Measurements from ENCODE around the gene ABLIM3. TPM values are rescaled to one million over a fixed set of nuclear protein-coding genes. Genes with fewer than 3 reads are reported as not detected.
A peak's percentile ranks its signal among the peaks of the same experiment; 100 is the strongest.

Gene ABLIM3
- total RNA-seq, 1 donor from 2014 or later, result not detected

DNA sequence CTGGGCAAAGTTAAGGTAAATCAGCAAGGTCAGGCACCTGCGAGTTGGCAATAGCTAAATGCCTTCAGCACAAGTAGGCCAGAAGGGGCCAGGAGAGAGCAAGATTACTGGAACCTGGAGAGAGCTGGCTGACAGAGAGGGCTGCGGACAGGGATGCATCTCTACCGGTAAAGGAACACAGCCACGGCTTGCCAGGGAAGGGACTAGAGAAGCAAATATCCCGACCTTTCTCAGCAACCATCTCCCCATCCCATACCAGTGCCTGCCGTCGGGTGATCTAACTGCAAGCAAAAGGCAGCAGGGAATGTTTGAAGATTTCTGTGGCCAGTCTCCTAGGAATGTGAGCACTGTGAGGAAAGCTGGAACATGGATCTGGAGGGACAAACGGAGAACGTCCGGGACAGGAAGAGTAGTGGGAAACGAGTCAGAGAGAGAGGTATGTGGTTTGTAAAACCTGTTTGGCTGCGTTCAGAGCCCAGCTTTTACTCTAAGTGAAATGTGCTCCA lies 15.9 kb upstream of the ABLIM3 start:
- Mint-ChIP-seq H3K4me1 (no peaks in the 10 kb centered on the region), H3K27me3 (peaks cover 15% of the 10 kb centered on the region), H3K27ac (no peak overlapping the region), H3K9me3 (no peaks in the 10 kb centered on the region), H3K4me3 (no peak overlapping the region), H3K36me3 (ENCODE audit: low read depth) (no peaks in the 10 kb centered on the region)
- no peak for DNase-seq
- intact Hi-C loops (cut with micrococcal nuclease), result no loop called here

GRCh38 chr5:149126906-149127305 lies 14.4 kb upstream of the ABLIM3 start:
- no peaks in the 10 kb centered on the region for H3K4me1 Mint-ChIP-seq
- no peak for DNase-seq
- no peak overlapping the region for H3K4me3 Mint-ChIP-seq
- H3K27me3 Mint-ChIP-seq, result peaks cover 13% of the 10 kb centered on the region
- no peak overlapping the region for H3K27ac Mint-ChIP-seq
- no peaks in the 10 kb centered on the region for H3K9me3 Mint-ChIP-seq
- H3K36me3 Mint-ChIP-seq (ENCODE audit: low read depth), result no peaks in the 10 kb centered on the region
- intact Hi-C loops (cut with micrococcal nuclease), result no loop called here

GRCh38 chr5:149127394-149127955 lies 13.8 kb upstream of the ABLIM3 start:
- H3K36me3 Mint-ChIP-seq (ENCODE audit: low read depth), result no peaks in the 10 kb centered on the region
- DNase-seq, result no peak
- H3K9me3 Mint-ChIP-seq, result no peaks in the 10 kb centered on the region
- H3K4me1 Mint-ChIP-seq, result no peaks in the 10 kb centered on the region
- intact Hi-C loops (cut with micrococcal nuclease), result no loop called here
- no peak overlapping the region for H3K27ac Mint-ChIP-seq
- peaks cover 13% of the 10 kb centered on the region for H3K27me3 Mint-ChIP-seq
- H3K4me3 Mint-ChIP-seq, result no peak overlapping the region

- Mint-ChIP-seq H3K4me3 (no peak overlapping the region), H3K27ac (no peak overlapping the region), H3K4me1 (no peaks in the 10 kb centered on the region), H3K27me3 (peaks cover 15% of the 10 kb centered on the region), H3K9me3 (no peaks in the 10 kb centered on the region), H3K36me3 (ENCODE audit: low read depth) (no peaks in the 10 kb centered on the region)
- peak; percentile 60 for DNase-seq
- intact Hi-C loops (cut with micrococcal nuclease), result no loop called here
Measured at GRCh38 chr5:149128023-149128875, 13.0 kb upstream of the ABLIM3 start.

DNA sequence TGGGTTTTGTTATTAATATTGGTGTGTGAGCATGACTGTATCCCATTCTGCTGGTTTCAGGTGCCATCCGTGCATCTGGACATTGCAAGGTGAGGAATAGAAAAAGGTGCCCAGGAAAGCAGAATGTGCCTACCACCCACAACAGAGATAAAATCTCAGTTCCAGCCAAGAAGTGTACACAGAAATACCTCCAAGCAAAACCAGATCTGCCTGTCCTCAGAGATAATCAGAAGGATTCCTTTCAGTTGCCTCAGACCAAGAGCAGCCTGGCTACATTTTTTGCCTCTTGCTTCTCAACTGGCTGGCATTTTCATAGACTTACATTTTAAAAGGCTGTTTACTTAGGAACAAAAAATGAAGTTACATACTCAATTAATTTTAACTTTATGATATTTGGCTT lies 12.1 kb upstream of the ABLIM3 start:
- Mint-ChIP-seq H3K9me3 (no peaks in the 10 kb centered on the region), H3K27me3 (peaks cover 16% of the 10 kb centered on the region), H3K36me3 (ENCODE audit: low read depth) (no peaks in the 10 kb centered on the region), H3K4me1 (no peaks in the 10 kb centered on the region), H3K4me3 (no peak overlapping the region), H3K27ac (no peak overlapping the region)
- intact Hi-C loops (cut with micrococcal nuclease), result no loop called here
- no peak for DNase-seq

DNA sequence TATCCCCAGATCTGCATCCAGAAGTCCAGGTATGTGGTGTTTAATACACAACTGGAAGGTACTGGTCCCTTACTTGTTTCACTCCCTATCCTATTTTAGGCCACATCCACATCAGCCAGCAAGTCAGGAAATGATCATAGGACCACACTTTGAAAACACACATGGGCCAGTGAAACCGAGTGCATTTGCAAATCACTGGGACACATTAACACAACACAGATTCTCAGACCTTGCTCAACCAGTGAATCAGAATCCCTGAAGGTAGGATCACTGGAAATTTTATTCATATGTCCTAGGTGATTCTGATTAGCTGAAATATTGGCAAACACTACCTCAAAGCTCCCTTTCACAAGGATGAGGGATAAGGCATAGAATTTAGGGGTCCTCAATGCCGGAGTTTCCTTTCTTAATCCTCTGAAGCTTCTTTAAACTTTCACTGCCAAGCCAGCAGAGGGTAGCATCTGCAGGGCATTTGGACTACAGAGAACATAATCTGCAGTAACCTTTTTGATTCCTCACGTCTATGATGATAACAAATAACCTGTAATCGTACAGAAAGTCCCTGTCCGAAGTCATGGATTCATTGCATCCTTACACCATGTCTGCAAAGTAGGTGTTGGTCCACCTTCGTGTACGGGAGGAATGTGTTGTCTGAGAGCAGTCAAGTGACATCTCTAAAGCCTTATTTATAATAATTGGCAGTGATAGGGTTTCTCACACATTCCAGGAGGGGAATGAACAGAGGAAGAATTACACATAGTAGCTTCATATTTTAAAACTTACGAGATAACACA lies 11.0 kb upstream of the ABLIM3 start:
- peaks cover 16% of the 10 kb centered on the region for H3K27me3 Mint-ChIP-seq
- no peaks in the 10 kb centered on the region for H3K36me3 Mint-ChIP-seq (ENCODE audit: low read depth)
- intact Hi-C loops (cut with micrococcal nuclease), result no loop called here
- H3K4me3 Mint-ChIP-seq, result no peak overlapping the region
- H3K9me3 Mint-ChIP-seq, result no peaks in the 10 kb centered on the region
- no peak overlapping the region for H3K27ac Mint-ChIP-seq
- DNase-seq, result no peak
- no peaks in the 10 kb centered on the region for H3K4me1 Mint-ChIP-seq

DNA sequence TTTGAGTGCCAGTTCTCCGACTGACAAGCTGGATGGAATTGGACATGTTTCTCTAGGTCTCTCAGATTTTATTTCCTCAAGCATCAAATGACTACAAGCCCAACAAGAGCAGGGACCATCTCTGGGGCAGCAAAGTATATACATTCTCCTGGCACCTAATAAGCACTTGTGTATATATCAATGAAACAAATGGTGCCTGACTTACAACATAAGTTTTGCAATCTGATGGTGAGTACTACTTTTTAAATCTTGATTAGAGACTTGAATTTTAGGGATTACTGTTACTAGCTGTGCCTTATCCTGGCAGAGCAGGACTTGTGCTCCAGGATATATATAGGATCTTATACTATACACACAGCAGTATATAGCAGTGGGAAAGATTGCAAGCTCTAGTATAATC lies 8.8 kb upstream of the ABLIM3 start:
- no peak overlapping the region for H3K4me3 Mint-ChIP-seq
- intact Hi-C loops (cut with micrococcal nuclease), result no loop called here

DNA sequence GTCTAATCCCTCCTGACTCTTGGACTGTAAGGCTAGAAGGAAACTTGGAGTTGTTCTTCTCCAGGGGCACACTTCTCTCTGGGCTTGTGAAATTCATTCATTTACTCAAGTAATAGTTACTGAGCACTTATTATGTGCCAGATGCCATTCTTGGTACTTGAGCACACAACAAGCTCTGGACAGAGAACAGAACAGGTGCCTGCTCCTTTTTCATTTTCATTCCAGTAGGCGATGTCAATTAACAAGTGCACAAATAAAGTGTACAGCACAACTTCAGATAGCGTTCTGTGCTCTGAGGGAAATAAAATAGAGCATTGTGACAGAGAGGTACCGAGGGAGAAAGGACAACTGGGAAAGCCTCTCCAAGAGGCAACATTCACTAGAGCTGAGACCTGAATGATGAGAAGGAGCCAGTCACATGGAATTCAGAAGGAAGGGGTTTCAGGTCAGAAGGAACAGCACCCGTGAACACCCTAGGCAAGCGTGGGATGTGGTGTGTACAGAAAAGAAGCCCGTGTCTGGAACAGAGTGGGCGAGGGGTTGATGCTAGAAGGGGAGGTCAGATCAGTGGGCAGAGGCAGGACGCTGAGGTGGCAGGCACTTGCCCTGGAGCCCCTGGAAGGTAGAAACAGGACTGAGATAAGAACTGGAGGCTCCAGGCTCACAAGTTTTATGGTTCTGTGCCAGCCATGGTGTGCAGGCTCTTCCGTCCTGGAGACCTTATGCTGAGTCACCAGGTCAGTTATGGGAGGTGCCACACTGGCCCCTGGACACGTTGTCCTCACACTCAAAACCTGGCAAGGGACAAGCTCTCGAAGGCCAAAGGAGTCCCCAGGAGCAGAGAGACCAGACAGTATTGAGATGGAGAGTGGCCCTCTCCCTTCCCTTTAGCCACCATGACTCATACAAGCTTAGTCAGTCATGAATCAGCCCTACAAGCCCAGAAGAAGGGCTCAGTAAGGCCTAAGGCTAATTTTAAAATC lies 7.2 kb upstream of the ABLIM3 start:
- Mint-ChIP-seq H3K9me3 (no peaks in the 10 kb centered on the region), H3K27ac (no peak overlapping the region), H3K27me3 (peaks cover 24% of the 10 kb centered on the region), H3K4me3 (no peak overlapping the region), H3K36me3 (ENCODE audit: low read depth) (no peaks in the 10 kb centered on the region), H3K4me1 (no peaks in the 10 kb centered on the region)
- no peak for DNase-seq
- intact Hi-C loops (cut with micrococcal nuclease), result no loop called here

More for the DNA sequence above, 8.8 kb upstream of the ABLIM3 start:
- Mint-ChIP-seq H3K9me3 (no peaks in the 10 kb centered on the region), H3K27ac (no peak overlapping the region), H3K36me3 (ENCODE audit: low read depth) (no peaks in the 10 kb centered on the region), H3K4me1 (no peaks in the 10 kb centered on the region), H3K27me3 (peaks cover 19% of the 10 kb centered on the region)
- no peak for DNase-seq

DNA sequence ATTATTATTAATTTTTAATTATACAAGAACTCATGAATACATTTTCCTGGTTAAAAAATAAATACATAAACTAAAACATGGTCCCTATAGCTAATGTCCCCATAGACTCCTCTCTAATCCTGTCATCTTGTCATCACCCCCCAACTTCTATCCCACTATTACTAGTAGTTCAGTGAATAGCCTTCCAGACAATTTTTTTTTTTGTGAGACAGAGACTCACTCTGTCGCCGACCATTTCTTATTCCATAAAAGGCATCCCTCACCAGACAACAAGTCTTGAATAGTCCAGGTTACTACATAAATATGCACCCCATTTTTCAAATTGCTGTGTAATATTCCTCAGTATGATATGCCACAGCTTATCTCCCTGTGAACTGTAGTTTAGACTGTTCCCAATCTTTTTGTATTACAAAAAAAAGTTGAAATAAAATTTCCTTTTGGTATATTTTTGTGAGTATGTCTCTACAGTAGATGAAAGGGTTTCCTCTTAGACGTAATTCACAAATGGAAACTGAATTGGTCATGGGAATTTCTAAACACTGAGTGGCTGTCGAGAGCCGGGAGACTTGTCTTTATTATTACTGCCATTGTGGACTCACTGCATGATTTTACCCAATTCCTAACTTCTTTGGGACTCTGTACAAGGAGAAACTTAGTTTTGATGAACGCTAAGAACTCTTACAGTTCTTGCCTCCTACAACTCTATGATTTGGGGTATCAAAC lies 6.4 kb upstream of the ABLIM3 start:
- H3K9me3 Mint-ChIP-seq, result no peaks in the 10 kb centered on the region
- intact Hi-C loops (cut with micrococcal nuclease), result no loop called here
- no peaks in the 10 kb centered on the region for H3K36me3 Mint-ChIP-seq (ENCODE audit: low read depth)
- H3K4me1 Mint-ChIP-seq, result no peaks in the 10 kb centered on the region
- no peak overlapping the region for H3K27ac Mint-ChIP-seq
- no peak for DNase-seq
- H3K27me3 Mint-ChIP-seq, result peaks cover 22% of the 10 kb centered on the region
- H3K4me3 Mint-ChIP-seq, result no peak overlapping the region

GRCh38 chr5:149135536-149136201 lies 5.6 kb upstream of the ABLIM3 start:
- Mint-ChIP-seq H3K4me3 (no peak overlapping the region), H3K27ac (no peak overlapping the region), H3K27me3 (peaks cover 20% of the 10 kb centered on the region), H3K4me1 (no peaks in the 10 kb centered on the region), H3K36me3 (ENCODE audit: low read depth) (no peaks in the 10 kb centered on the region), H3K9me3 (no peaks in the 10 kb centered on the region)
- intact Hi-C loops (cut with micrococcal nuclease), result no loop called here
- no peak for DNase-seq

GRCh38 chr5:149138182-149138923 lies 2.9 kb upstream of the ABLIM3 start:
- Mint-ChIP-seq H3K9me3 (no peaks in the 10 kb centered on the region), H3K27ac (no peak overlapping the region)
- intact Hi-C loops (cut with micrococcal nuclease), result no loop called here

More at GRCh38 chr5:149138182-149138923, 2.9 kb upstream of the ABLIM3 start:
- Mint-ChIP-seq H3K27me3 (peaks cover 30% of the 10 kb centered on the region), H3K36me3 (ENCODE audit: low read depth) (no peaks in the 10 kb centered on the region), H3K4me1 (peaks cover 2% of the 10 kb centered on the region), H3K4me3 (no peak overlapping the region)
- DNase-seq, result no peak

Measured in activated CD4-positive, alpha-beta T cell treated with anti-CD3 and anti-CD28 coated beads, Interleukin-2, amount 10 ng/mL, durations not matched to agents 24 days and 14 days (primary cell).